K562 (cell line): ENCODE measurements around the gene CCDC171.

ENCODE experiments used
- E4F1 ChIP-seq: fragments of 250-450 bp; sonication (Bioruptor Pico); IDR thresholded peaks from 2 replicates; pipeline ENCODE4 v1.5.0; 2021; ENCODE audit warnings: mild to moderate bottlenecking, borderline replicate concordance
- EZH2 ChIP-seq: IDR thresholded peaks from 2 replicates; pipeline ENCODE4 v1.6.1; 2012; ENCODE audit warnings: low read depth, mild to moderate bottlenecking, inconsistent platforms, low read length, borderline replicate concordance
- MXD1 ChIP-seq: fragments of 250-450 bp; sonication (Bioruptor Pico); IDR thresholded peaks from 2 replicates; pipeline ENCODE4 v1.8.0; 2021; ENCODE audit warnings: borderline replicate concordance, mild to moderate bottlenecking, moderate library complexity; ENCODE audit not compliant: poor library complexity, severe bottlenecking
- SRSF1 ChIP-seq: fragments of 200-400 bp; formaldehyde crosslinking; IDR thresholded peaks from 2 replicates; pipeline ENCODE4 v1.6.1; 2017; ENCODE audit warnings: mild to moderate bottlenecking, low read depth, low read length, moderate library complexity
- TAF1 ChIP-seq: IDR thresholded peaks from 2 replicates; pipeline ENCODE4 v1.6.1; 2011; ENCODE audit warnings: mild to moderate bottlenecking, low read length, moderate library complexity; ENCODE audit not compliant: insufficient read depth, control insufficient read depth, severe bottlenecking; ENCODE audit errors: extremely low read depth
- USF1 ChIP-seq: sonication (generic); formaldehyde crosslinking; IDR thresholded peaks from 2 replicates; pipeline ENCODE4 v1.9.0; 2022; ENCODE audit warnings: mild to moderate bottlenecking, missing genetic modification reagents

- no peak for TF ChIP-seq EZH2
- TF ChIP-seq USF1 (CRISPR knock-in tag): no peak
- no peak for TF ChIP-seq TAF1
- TF ChIP-seq SRSF1: no peak
- no peak for TF ChIP-seq MXD1 (CRISPR knock-in tag)
- no peak for TF ChIP-seq E4F1
These were observed 374.3 kb downstream of the CCDC171 start for GRCh38 chr9:15927161-15927560.
